ENCODE data around the gene LRIF1. TPM values are rescaled to one million over a fixed set of nuclear protein-coding genes. Genes with fewer than 3 reads are reported as not detected.
"Not testable (repeated sequence)": the region's sequence is repeated elsewhere in the genome, so short reads cannot be mapped to it uniquely, and the experiment has no call there.

LRIF1 gene, protein sequence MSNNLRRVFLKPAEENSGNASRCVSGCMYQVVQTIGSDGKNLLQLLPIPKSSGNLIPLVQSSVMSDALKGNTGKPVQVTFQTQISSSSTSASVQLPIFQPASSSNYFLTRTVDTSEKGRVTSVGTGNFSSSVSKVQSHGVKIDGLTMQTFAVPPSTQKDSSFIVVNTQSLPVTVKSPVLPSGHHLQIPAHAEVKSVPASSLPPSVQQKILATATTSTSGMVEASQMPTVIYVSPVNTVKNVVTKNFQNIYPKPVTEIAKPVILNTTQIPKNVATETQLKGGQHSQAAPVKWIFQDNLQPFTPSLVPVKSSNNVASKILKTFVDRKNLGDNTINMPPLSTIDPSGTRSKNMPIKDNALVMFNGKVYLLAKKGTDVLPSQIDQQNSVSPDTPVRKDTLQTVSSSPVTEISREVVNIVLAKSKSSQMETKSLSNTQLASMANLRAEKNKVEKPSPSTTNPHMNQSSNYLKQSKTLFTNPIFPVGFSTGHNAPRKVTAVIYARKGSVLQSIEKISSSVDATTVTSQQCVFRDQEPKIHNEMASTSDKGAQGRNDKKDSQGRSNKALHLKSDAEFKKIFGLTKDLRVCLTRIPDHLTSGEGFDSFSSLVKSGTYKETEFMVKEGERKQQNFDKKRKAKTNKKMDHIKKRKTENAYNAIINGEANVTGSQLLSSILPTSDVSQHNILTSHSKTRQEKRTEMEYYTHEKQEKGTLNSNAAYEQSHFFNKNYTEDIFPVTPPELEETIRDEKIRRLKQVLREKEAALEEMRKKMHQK
- total RNA-seq: 10 to 100 TPM in 2 of 4 donors, 1 to 10 TPM in 2; 8.7 to 16.5 (median 9.6) TPM

DNA sequence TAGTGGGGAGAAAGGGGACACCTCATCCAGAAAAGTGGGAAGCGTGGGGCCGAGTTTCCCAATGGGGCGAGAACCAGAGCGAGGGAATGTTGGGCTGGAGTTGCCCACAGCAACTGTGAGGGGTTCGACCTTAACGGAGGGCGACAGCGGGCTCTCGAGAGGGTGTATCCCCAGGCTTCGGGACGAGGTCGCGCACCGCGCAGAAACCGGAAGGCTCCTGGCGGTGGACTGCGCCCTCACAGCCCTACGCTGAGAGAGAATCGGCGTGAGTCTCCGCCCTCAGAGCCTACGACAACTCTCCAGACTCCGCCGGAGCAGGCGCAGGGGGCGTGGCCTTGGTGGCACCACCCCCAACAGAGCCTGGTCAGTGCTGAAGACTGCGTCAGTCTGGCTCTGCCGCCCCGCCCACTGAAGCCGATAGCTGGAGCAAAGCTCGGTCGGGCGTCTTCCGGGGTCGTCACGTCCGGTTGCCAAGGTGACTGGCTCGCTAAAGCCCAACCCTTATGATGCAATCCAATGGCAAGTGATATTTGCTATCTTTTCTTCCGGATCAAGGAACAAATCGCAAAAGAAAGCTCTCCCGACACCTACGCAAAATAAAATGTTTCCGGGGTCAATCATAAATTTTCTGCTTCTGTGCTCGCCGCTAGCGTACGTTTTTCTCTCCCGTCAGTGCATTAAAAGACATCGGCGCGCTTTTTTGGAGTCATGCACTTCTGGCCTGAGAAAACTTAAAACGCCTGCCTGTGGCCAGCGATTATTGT, at the start of gene LRIF1:
Gene LRIF1 (minus strand): TSS at position 232 of the 764 bp plus-strand sequence. CDS start 234 bp downstream, outside the sequence.
- no peaks in the 10 kb centered on the region for H3K27me3 ChIP-seq
- peak; percentile 99 for DNase-seq
- H3K4me1 ChIP-seq: no peaks in the 10 kb centered on the region
- H3K4me3 ChIP-seq (replicated peaks in 1 of 3): peak within 1 kb of the TSS; percentile 24 to 79 (median 52)
- intact Hi-C loops (cut with DNase I): no loop called here
- no peaks in the 10 kb centered on the region for H3K36me3 ChIP-seq
- WGBS, 2 donors: 4 to 9% methylated on average over 33 to 39 of the region's 54 CpGs
- peak within 1 kb of the TSS; percentile 87 to 93 (median 88) for H3K27ac ChIP-seq
- TF ChIP-seq, protein P1, sequence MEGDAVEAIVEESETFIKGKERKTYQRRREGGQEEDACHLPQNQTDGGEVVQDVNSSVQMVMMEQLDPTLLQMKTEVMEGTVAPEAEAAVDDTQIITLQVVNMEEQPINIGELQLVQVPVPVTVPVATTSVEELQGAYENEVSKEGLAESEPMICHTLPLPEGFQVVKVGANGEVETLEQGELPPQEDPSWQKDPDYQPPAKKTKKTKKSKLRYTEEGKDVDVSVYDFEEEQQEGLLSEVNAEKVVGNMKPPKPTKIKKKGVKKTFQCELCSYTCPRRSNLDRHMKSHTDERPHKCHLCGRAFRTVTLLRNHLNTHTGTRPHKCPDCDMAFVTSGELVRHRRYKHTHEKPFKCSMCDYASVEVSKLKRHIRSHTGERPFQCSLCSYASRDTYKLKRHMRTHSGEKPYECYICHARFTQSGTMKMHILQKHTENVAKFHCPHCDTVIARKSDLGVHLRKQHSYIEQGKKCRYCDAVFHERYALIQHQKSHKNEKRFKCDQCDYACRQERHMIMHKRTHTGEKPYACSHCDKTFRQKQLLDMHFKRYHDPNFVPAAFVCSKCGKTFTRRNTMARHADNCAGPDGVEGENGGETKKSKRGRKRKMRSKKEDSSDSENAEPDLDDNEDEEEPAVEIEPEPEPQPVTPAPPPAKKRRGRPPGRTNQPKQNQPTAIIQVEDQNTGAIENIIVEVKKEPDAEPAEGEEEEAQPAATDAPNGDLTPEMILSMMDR (IDR thresholded peaks at IDR 0.05): peak in 4 of 6 experiments; percentile 38 to 48 (median 43)
- TF ChIP-seq POLR2A (IDR thresholded peaks at IDR 0.05): peak in 1 of 2 donors; percentile 85
- no peaks in the 10 kb centered on the region for H3K9me3 ChIP-seq

DNA sequence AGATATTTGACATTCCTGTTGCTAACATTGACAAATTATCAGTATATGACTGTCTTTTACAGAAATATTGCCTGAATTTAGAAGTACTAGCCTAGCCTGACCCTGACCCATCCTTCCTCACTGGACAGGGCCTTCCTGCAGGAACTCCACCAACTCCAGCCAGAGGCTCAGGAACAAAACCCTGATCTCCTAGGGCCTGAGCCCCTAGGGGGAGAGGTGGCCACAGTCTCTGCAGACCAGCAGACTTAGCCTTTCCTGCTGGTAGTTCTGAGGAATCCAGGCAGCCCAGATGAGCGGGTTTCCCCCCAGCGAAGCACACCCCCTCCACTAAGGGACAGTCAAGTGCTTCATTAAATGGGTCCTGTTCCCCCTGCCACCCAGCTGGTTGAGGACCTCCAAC, 44.3 kb upstream of the LRIF1 start:
- TF ChIP-seq POLR2A (IDR thresholded peaks at IDR 0.05): no peak
- TF ChIP-seq, protein P1 (IDR thresholded peaks at IDR 0.05): no peak
- no peak overlapping the region for H3K4me3 ChIP-seq (replicated peaks in 1 of 3)
- no peak for DNase-seq
- 85 to 100% methylated on average over 2 of the region's 2 CpGs for WGBS, 2 donors
- H3K9me3 ChIP-seq: no peaks in the 10 kb centered on the region
- H3K36me3 ChIP-seq: no peaks in the 10 kb centered on the region
- H3K27ac ChIP-seq: no peak overlapping the region
- H3K4me1 ChIP-seq: no peaks in the 10 kb centered on the region
- intact Hi-C loops (cut with DNase I): no loop called here
- H3K27me3 ChIP-seq: no peaks in the 10 kb centered on the region

DNA sequence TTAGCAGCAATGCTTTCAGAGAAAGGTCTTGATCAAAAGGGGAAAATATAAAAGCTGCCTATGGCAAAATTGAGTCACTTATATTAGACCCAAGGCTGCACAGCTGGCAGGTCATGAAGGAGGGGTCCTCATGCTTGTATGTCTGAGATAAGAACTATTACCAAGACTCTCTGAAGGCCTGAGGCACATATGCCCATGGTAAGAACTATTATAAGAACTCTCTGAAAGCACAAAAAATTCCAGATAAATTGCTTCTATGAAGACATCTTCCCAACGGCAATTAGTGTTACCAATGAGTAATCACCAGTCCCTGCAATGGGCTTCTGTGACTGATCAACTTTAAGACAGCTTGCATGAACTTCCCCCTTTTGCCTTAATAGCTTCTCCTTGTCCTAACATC, 42.8 kb upstream of the LRIF1 start:
- DNase-seq: no peak
- no peaks in the 10 kb centered on the region for H3K27me3 ChIP-seq
- H3K36me3 ChIP-seq: no peaks in the 10 kb centered on the region
- intact Hi-C loops (cut with DNase I): no loop called here
- H3K4me3 ChIP-seq (replicated peaks in 1 of 3): no peak overlapping the region
- H3K27ac ChIP-seq: no peak overlapping the region
- WGBS, 2 donors: 83 to 95% methylated on average over 1 of the region's 1 CpG
- H3K4me1 ChIP-seq: no peaks in the 10 kb centered on the region
- no peaks in the 10 kb centered on the region for H3K9me3 ChIP-seq
- TF ChIP-seq, protein P1 (IDR thresholded peaks at IDR 0.05): no peak
- no peak for TF ChIP-seq POLR2A (IDR thresholded peaks at IDR 0.05)

DNA sequence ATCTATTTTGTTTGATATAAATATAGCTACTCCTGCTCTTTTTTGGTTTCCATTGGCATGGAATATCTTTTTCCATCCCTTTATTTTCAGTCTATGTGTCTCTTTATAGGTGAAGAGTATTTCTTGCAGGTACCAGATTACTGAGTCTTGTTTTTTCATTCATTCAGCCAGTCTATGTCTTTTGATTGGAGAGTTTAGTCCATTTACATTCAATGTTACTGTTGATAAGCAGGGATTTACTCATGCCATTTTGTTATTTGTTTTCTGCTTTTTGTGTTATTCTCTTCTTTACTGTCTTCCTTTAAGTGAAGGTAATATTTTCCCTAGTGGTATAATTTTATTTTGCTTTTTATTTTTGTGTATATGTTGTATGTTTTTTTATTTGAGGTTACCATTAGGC, 35.9 kb upstream of the LRIF1 start:
- H3K9me3 ChIP-seq; DNase-seq; H3K36me3 ChIP-seq; H3K4me3 ChIP-seq (replicated peaks in 1 of 3); H3K27ac ChIP-seq; H3K27me3 ChIP-seq; H3K4me1 ChIP-seq; intact Hi-C loops (cut with DNase I): not testable (repeated sequence)

DNA sequence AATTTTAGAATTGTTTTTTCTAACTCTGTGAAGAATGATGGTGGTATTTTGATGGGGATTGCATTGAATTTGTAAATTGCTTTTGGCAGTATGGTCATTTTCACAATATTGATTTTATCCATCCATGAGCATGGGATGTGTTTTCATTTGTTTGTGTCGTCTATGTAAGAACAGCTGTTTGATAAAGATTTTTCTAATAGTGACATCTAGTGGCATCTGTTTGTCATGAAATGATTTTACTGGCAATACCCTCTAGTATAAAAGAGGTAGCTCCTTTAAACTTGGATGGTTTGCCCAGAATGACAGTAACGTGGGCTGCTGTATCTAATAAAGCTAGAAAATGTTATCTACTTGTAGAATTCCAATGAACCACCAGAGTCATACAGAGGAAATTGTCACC, 28.6 kb upstream of the LRIF1 start:
- H3K27ac ChIP-seq; H3K4me1 ChIP-seq; H3K4me3 ChIP-seq (replicated peaks in 1 of 3); DNase-seq; intact Hi-C loops (cut with DNase I); H3K9me3 ChIP-seq; H3K36me3 ChIP-seq; H3K27me3 ChIP-seq: not testable (repeated sequence)
- WGBS, 2 donors: 8 to 39% methylated on average over 2 of the region's 2 CpGs

DNA sequence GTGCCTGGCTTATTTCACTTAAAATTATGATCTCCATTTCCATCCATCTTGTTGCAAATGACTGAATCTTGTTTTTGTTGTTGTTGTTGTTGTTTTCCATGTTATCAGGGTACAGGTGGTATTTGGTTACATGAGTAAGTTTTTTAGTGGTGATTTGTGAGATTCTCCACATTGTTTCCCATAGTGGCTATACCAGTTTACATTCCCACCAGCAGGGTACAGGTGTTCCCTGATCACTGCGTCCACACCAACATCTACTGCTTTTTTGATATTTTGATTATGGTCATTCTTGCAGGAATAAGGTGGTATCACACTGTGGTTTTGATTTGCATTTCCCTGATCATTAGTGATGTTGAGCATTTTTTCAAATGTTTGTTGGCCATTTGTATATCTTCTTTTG, 27.6 kb upstream of the LRIF1 start:
- H3K4me1 ChIP-seq; H3K27me3 ChIP-seq; H3K27ac ChIP-seq; H3K9me3 ChIP-seq; H3K4me3 ChIP-seq (replicated peaks in 1 of 3); intact Hi-C loops (cut with DNase I); DNase-seq; H3K36me3 ChIP-seq: not testable (repeated sequence)
- 72 to 79% methylated on average over 1 of the region's 1 CpG for WGBS, 2 donors
